HepG2 (cell line): ENCODE data around the gene AGGF1. TPM values are rescaled to one million over a fixed set of nuclear protein-coding genes. Genes with fewer than 3 reads are reported as not detected.

ENCODE experiments used
- ATAC-seq: fragments of 200-7000 bp; cut with Tn5 transposase; 3 replicates; pipeline ENCODE4 v1.9.1; 2020; ENCODE audit warnings: mild to moderate bottlenecking, moderate library complexity
- BruUV-seq: library from RNA; stranded (reverse); fragments of 400-500 nt; replicated peaks from 2 replicates; lab custom pipeline; 2021; lab: Mats Ljungman, UMichigan
- CTCF ChIA-PET: fragments of 300-600 bp; formaldehyde crosslinking; extraction: SDS; loops from one replicate; lab custom pipeline; 2021; ENCODE audit warnings: low total read pairs, inconsistent platforms, low intra/inter-chr PET ratio; lab: Yijun Ruan, JAX
- POLR2A ChIA-PET: fragments of 350-600 bp; sonication (Branson Sonifier 250); formaldehyde crosslinking; loops from one replicate; lab custom pipeline; 2020; ENCODE audit warnings: antibody characterized with exemption, inconsistent platforms; lab: Yijun Ruan, JAX
- DNase-seq: peaks from one replicate; pipeline ENCODE4 v3.0.0-alpha.2; 2015; ENCODE audit warnings: low spot score
- FAIRE-seq: peaks from 3 replicates; lab custom pipeline; 2011; peaks lifted over from hg19 to GRCh38; lab: Jason Lieb, UNC
- H2AFZ ChIP-seq: one replicate; pipeline ENCODE4 v1.6.1; 2011; ENCODE audit warnings: low read length, inconsistent platforms
- H3K27ac ChIP-seq: fragments of 300-600 bp; 3 replicates; pipeline ENCODE4 v1.8.0; 2011; ENCODE audit warnings: mixed run types, mild to moderate bottlenecking, mixed read lengths, low read length, inconsistent platforms; ENCODE audit not compliant: insufficient read depth; ENCODE audit errors: extremely low read length
- H3K27me3 ChIP-seq, 2 experiments: fragments of 200-600 bp in 1 of 2; 2 replicates in 1 of 2; 3 replicates in 1 of 2; pipeline versions ENCODE4 v1.6.0 to v1.8.0; 2011; ENCODE audit warnings: low read length in 2 of 2, mild to moderate bottlenecking in 2 of 2, moderate library complexity in 2 of 2, inconsistent platforms in 1 of 2; ENCODE audit not compliant: insufficient read depth in 2 of 2, control insufficient read depth in 1 of 2
- H3K36me3 ChIP-seq, 2 experiments: fragments of 200-600 bp in 1 of 2; replicated peaks in 1 of 2; 2 replicates in 1 of 2; 3 replicates in 1 of 2; pipeline versions ENCODE4 v1.5.1 to v1.8.0; 2011; ENCODE audit warnings: low read length in 2 of 2, inconsistent platforms in 1 of 2; ENCODE audit not compliant: insufficient read depth in 2 of 2, control insufficient read depth in 1 of 2
- H3K4me1 ChIP-seq: 2 replicates; pipeline ENCODE4 v1.5.1; 2012; ENCODE audit warnings: low read length, inconsistent platforms; ENCODE audit not compliant: insufficient read depth
- H3K4me2 ChIP-seq: 2 replicates; pipeline ENCODE4 v1.6.0; 2011; ENCODE audit warnings: low read depth, low read length, inconsistent platforms
- H3K4me3 ChIP-seq, 3 experiments: fragments of 200-600 bp in 1 of 3; sonication (generic), shearing (Covaris generic) in 1 of 3; replicated peaks in 1 of 3; 2 replicates each; pipeline ENCODE4 v1.5.1; 2011 to 2016; ENCODE audit warnings: low read length in 3 of 3, inconsistent platforms in 2 of 3, low read depth in 2 of 3, mild to moderate bottlenecking in 2 of 3, control low read depth in 1 of 3, mixed read lengths in 1 of 3; ENCODE audit not compliant: insufficient read depth in 1 of 3
- H3K79me2 ChIP-seq: one replicate; pipeline ENCODE4 v1.6.1; 2011; ENCODE audit warnings: low read length, inconsistent platforms; ENCODE audit not compliant: insufficient read depth
- H3K9ac ChIP-seq: 2 replicates; pipeline ENCODE4 v1.6.0; 2011; ENCODE audit warnings: mild to moderate bottlenecking, low read depth, low read length, inconsistent platforms; ENCODE audit not compliant: insufficient read depth
- H3K9me3 ChIP-seq: 2 replicates; pipeline ENCODE4 v1.5.1; 2012; ENCODE audit warnings: mild to moderate bottlenecking, low read length
- H4K20me1 ChIP-seq: 2 replicates; pipeline ENCODE4 v1.6.0; 2011; ENCODE audit warnings: inconsistent platforms, mild to moderate bottlenecking, low read length, moderate library complexity; ENCODE audit not compliant: insufficient read depth
- FIP1L1 ChIP-seq: fragments of 200-400 bp; formaldehyde crosslinking; IDR thresholded peaks from 2 replicates; pipeline ENCODE4 v1.6.1; 2018; ENCODE audit warnings: low read depth, mild to moderate bottlenecking, low read length, moderate library complexity, borderline replicate concordance; ENCODE audit not compliant: insufficient read depth
- HDAC2 ChIP-seq: sonication (generic); formaldehyde crosslinking; IDR thresholded peaks from 2 replicates; pipeline ENCODE4 v1.4.0; 2020; ENCODE audit warnings: missing genetic modification reagents
- HOXA9 ChIP-seq: sonication (generic); formaldehyde crosslinking; IDR thresholded peaks from 2 replicates; pipeline ENCODE4 v1.8.1; 2022; ENCODE audit warnings: missing genetic modification reagents, mild to moderate bottlenecking, moderate library complexity, borderline replicate concordance
- KAT8 ChIP-seq: IDR thresholded peaks from 2 replicates; pipeline ENCODE4 v1.6.1; 2016; ENCODE audit warnings: missing genetic modification reagents, missing compliant biosample characterization
- MATR3 ChIP-seq: sonication (generic); formaldehyde crosslinking; IDR thresholded peaks from 2 replicates; pipeline ENCODE4 v1.4.0; 2020; ENCODE audit warnings: missing genetic modification reagents
- PRMT3 ChIP-seq: sonication (generic); formaldehyde crosslinking; IDR thresholded peaks from 2 replicates; pipeline ENCODE4 v1.8.1; 2022; ENCODE audit warnings: low read depth, mild to moderate bottlenecking, moderate library complexity, missing genetic modification reagents, borderline replicate concordance
- SNAPC2 ChIP-seq: sonication (generic); formaldehyde crosslinking; IDR thresholded peaks from 2 replicates; pipeline ENCODE4 v1.8.1; 2022; ENCODE audit warnings: mild to moderate bottlenecking, missing genetic modification reagents
- TOPORS ChIP-seq: sonication (generic); formaldehyde crosslinking; IDR thresholded peaks from 2 replicates; pipeline ENCODE4 v1.8.0; 2023; ENCODE audit warnings: mild to moderate bottlenecking, missing genetic modification reagents
- ZBTB8A ChIP-seq: sonication (generic); formaldehyde crosslinking; IDR thresholded peaks from 2 replicates; pipeline ENCODE4 v1.4.0; 2020; ENCODE audit warnings: mild to moderate bottlenecking, low read depth, missing genetic modification reagents, borderline replicate concordance
- ZNF446 ChIP-seq: sonication (generic); formaldehyde crosslinking; IDR thresholded peaks from 2 replicates; pipeline ENCODE4 v1.5.0; 2020; ENCODE audit warnings: mild to moderate bottlenecking, missing genetic modification reagents
- ZNF484 ChIP-seq: sonication (generic); formaldehyde crosslinking; IDR thresholded peaks from 2 replicates; pipeline ENCODE4 v1.5.1; 2020; ENCODE audit warnings: mild to moderate bottlenecking, low read depth, missing genetic modification reagents, borderline replicate concordance
- ZNF605 ChIP-seq: sonication (generic); formaldehyde crosslinking; IDR thresholded peaks from 2 replicates; pipeline ENCODE4 v1.8.0; 2022; ENCODE audit warnings: mild to moderate bottlenecking, missing genetic modification reagents
- ZNF607 ChIP-seq: sonication (generic); formaldehyde crosslinking; IDR thresholded peaks from 2 replicates; pipeline ENCODE4 v1.5.1; 2020; ENCODE audit warnings: missing genetic modification reagents, mild to moderate bottlenecking, borderline replicate concordance
- ZNF747 ChIP-seq: sonication (generic); formaldehyde crosslinking; IDR thresholded peaks from 2 replicates; pipeline ENCODE4 v1.8.1; 2023; ENCODE audit warnings: missing genetic modification reagents, mild to moderate bottlenecking, borderline replicate concordance
- ZNF766 ChIP-seq: sonication (generic); formaldehyde crosslinking; IDR thresholded peaks from 2 replicates; pipeline ENCODE4 v1.5.0; 2020; ENCODE audit warnings: missing genetic modification reagents, borderline replicate concordance
- ZNF780A ChIP-seq: sonication (generic); formaldehyde crosslinking; IDR thresholded peaks from 2 replicates; pipeline ENCODE4 v1.8.0; 2022; ENCODE audit warnings: mild to moderate bottlenecking, missing genetic modification reagents, moderate library complexity
- WGBS: methylation state at CpG from one replicate; pipeline ENCODE4 v1.1.6; 2017; ENCODE audit warnings: low lambda C conversion rate; 5-methylcytosine and 5-hydroxymethylcytosine counted together
- in situ Hi-C: cut with HindIII; loops from 2 replicates; pipeline ENCODE4 v1.10.0; 2017; ENCODE audit warnings: low pct_unique_long_range_greater_than_20kb; ENCODE audit not compliant: extremely low pct_ligation_motif_present
- intact Hi-C: fragments of 100-400 bp; cut with micrococcal nuclease; formaldehyde crosslinking; loops from one replicate; pipeline ENCODE4 v1.10.0; 2022; ENCODE audit not compliant: unreplicated experiment
- polyA plus RNA-seq, 8 experiments: library from polyadenylated mRNA; depleted of rRNA in 3 of 8; stranded (reverse) in 7 of 8; unstranded in 1 of 8; fragments of >200 nt; fragmentation: Illumina TruSeq in 4 of 8; extraction: Trizol in 4 of 8; gene quantifications; 2 replicates each; pipeline versions ENCODE4 v1.2.1 to v1.2.3, GENCODE V29; 2011 to 2016; ENCODE audit warnings: low read depth in 4 of 8, missing spikeins in 1 of 8, mixed read lengths in 1 of 8; ENCODE audit not compliant: insufficient read depth in 1 of 8
- total RNA-seq, 5 experiments: library from RNA; depleted of rRNA; stranded (reverse); fragments of >200 nt; fragmentation: Illumina TruSeq; extraction: Trizol; gene quantifications; 2 replicates each; pipeline ENCODE4 v1.2.3, GENCODE V29; 2016; ENCODE audit warnings: low read depth in 1 of 5
- TF ChIP-seq, protein P1 (sequence below): IDR thresholded peaks from 2 replicates; pipeline ENCODE4 v1.6.1; 2016; ENCODE audit warnings: mild to moderate bottlenecking
- TF ChIP-seq, protein P2 (sequence below): sonication (generic); formaldehyde crosslinking; IDR thresholded peaks from 2 replicates; pipeline ENCODE4 v1.5.0; 2020; ENCODE audit warnings: mild to moderate bottlenecking, low read depth, missing genetic modification reagents, borderline replicate concordance
- TF ChIP-seq, protein P3 (sequence below): sonication (generic); formaldehyde crosslinking; IDR thresholded peaks from 2 replicates; pipeline ENCODE4 v1.8.1; 2023; ENCODE audit warnings: mild to moderate bottlenecking, missing genetic modification reagents, borderline replicate concordance

Gene AGGF1
- total and polyA plus RNA-seq, 2 of the 13 experiments (the other 11 are each of a cell fraction or from before 2014, with no cell fraction given): 12.9 to 15.5 TPM

DNA sequence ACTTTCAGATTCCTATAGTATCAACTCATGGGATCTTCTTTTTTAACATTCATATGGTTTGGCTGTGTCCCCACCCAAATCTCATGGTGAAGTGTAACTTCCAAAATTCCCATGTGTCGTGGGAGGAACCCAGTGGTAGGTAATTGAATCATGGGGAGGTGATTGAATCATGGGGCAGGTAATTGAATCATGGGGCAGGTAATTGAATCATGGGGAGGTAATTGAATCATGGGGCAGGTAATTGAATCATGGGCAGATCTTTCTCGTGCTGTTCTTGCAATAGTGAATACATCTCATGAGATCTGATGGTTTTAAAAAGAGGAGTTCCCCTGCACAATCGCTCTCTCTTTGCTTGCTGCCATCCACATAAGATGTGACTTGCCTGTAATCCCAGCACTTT lies 21.8 kb upstream of the AGGF1 start:
- H3K27me3 ChIP-seq: no peaks in the 10 kb centered on the region; a peak in 1 of 5 replicates
- intact Hi-C loops (no loop called here), in situ Hi-C loops (no loop called here)
- H3K27ac ChIP-seq: no peak overlapping the region
- WGBS: 2% methylated on average over 3 of the region's 3 CpGs
- no peaks in the 10 kb centered on the region for H3K79me2 ChIP-seq
- no peaks in the 10 kb centered on the region for H3K9me3 ChIP-seq
- no peak for DNase-seq
- no peaks in the 10 kb centered on the region for H3K4me1 ChIP-seq
- no peak overlapping the region for H3K4me3 ChIP-seq
- TF ChIP-seq, protein P1, sequence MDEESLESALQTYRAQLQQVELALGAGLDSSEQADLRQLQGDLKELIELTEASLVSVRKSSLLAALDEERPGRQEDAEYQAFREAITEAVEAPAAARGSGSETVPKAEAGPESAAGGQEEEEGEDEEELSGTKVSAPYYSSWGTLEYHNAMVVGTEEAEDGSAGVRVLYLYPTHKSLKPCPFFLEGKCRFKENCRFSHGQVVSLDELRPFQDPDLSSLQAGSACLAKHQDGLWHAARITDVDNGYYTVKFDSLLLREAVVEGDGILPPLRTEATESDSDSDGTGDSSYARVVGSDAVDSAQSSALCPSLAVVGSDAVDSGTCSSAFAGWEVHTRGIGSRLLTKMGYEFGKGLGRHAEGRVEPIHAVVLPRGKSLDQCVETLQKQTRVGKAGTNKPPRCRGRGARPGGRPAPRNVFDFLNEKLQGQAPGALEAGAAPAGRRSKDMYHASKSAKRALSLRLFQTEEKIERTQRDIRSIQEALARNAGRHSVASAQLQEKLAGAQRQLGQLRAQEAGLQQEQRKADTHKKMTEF (CRISPR knock-in tag): no peak
- H3K36me3 ChIP-seq: no peaks in the 10 kb centered on the region
- ATAC-seq: no peak
- POLR2A ChIA-PET: no interaction called here
- H4K20me1 ChIP-seq: no peaks in the 10 kb centered on the region
- CTCF ChIA-PET: no interaction called here
- no peak overlapping the region for H3K9ac ChIP-seq
- no TSS peak for BruUV-seq
- no peak overlapping the region for H3K4me2 ChIP-seq
- H2AFZ ChIP-seq: no peak overlapping the region
- no peak for FAIRE-seq

DNA sequence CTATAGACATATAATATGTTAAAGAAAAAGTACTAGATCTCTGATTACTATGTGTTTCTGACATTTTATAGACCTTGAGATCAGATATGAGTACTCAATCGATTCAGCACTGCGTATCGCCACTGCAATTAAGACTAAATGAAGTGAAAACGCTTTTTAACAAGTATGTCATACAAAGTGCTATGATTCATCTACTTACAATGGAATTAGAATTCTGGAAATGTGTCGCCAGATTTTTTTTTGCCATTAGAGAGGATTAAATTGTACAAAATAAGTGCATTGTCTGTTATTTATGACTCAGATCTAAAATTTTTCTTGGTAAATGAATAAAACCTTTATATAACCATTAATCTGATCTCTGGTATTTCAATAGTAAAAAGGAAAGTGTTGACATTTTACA lies 20.0 kb upstream of the AGGF1 start:
- Histone ChIP-seq H3K4me3 (no peak overlapping the region), H2AFZ (no peak overlapping the region), H4K20me1 (no peaks in the 10 kb centered on the region), H3K4me1 (no peaks in the 10 kb centered on the region), H3K4me2 (no peak overlapping the region), H3K27ac (no peak overlapping the region), H3K36me3 (no peaks in the 10 kb centered on the region), H3K9ac (no peak overlapping the region), H3K27me3 (no peaks in the 10 kb centered on the region; a peak in 1 of 5 replicates), H3K9me3 (no peaks in the 10 kb centered on the region), H3K79me2 (no peaks in the 10 kb centered on the region)
- ChIA-PET POLR2A (no interaction called here), CTCF (no interaction called here)
- no TSS peak for BruUV-seq
- no peak for ATAC-seq
- intact Hi-C loops: no loop called here
- WGBS: 26% methylated on average over 5 of the region's 5 CpGs
- FAIRE-seq: no peak
- DNase-seq: no peak
- in situ Hi-C loops: no loop called here
- TF ChIP-seq MATR3 (CRISPR knock-in tag) (no peak), ZNF766 (CRISPR knock-in tag) (no peak), FIP1L1 (no peak), ZNF747 (CRISPR knock-in tag) (no peak), PRMT3 (CRISPR knock-in tag) (no peak), ZNF484 (CRISPR knock-in tag) (no peak), ZNF607 (CRISPR knock-in tag) (no peak), ZNF446 (CRISPR knock-in tag) (no peak), HDAC2 (CRISPR knock-in tag) (no peak), TOPORS (CRISPR knock-in tag) (no peak), ZBTB8A (CRISPR knock-in tag) (no peak), SNAPC2 (CRISPR knock-in tag) (no peak), KAT8 (CRISPR knock-in tag) (no peak), HOXA9 (CRISPR knock-in tag) (no peak), ZNF780A (CRISPR knock-in tag) (no peak), ZNF605 (CRISPR knock-in tag) (no peak)
- TF ChIP-seq, protein P2, sequence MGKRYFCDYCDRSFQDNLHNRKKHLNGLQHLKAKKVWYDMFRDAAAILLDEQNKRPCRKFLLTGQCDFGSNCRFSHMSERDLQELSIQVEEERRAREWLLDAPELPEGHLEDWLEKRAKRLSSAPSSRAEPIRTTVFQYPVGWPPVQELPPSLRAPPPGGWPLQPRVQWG (CRISPR knock-in tag): no peak
- TF ChIP-seq, protein P3, sequence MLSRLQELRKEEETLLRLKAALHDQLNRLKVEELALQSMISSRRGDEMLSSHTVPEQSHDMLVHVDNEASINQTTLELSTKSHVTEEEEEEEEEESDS (CRISPR knock-in tag): no peak
